Osteocyte (in vitro differentiated cells): Measurements from ENCODE around the gene CFAP61. TPM values are rescaled to one million over a fixed set of nuclear protein-coding genes. Genes with fewer than 3 reads are reported as not detected.

Experiments used
- DNase-seq: peaks from one replicate; pipeline ENCODE4 v3.0.0; 2021; ENCODE audit warnings: mixed read lengths; ENCODE audit not compliant: unreplicated experiment; ENCODE audit errors: extremely low spot score
- H3K27ac Mint-ChIP-seq: one replicate; pipeline ENCODE4 v1.8.0; 2021; ENCODE audit warnings: mild to moderate bottlenecking, mixed read lengths; ENCODE audit not compliant: unreplicated experiment
- H3K27me3 Mint-ChIP-seq: one replicate; pipeline ENCODE4 v1.8.0; 2021; ENCODE audit warnings: mixed read lengths; ENCODE audit not compliant: unreplicated experiment
- H3K36me3 Mint-ChIP-seq: one replicate; pipeline ENCODE4 v1.8.0; 2021; ENCODE audit warnings: mixed read lengths; ENCODE audit not compliant: unreplicated experiment
- H3K4me1 Mint-ChIP-seq: one replicate; pipeline ENCODE4 v1.8.0; 2021; ENCODE audit warnings: mixed read lengths; ENCODE audit not compliant: unreplicated experiment
- H3K4me3 Mint-ChIP-seq: one replicate; pipeline ENCODE4 v1.8.0; 2021; ENCODE audit warnings: mild to moderate bottlenecking, moderate library complexity, mixed read lengths; ENCODE audit not compliant: unreplicated experiment
- H3K9me3 Mint-ChIP-seq: one replicate; pipeline ENCODE4 v1.8.0; 2021; ENCODE audit warnings: mixed read lengths; ENCODE audit not compliant: unreplicated experiment
- total RNA-seq: library from RNA; stranded (reverse); gene quantifications from 2 replicates; pipeline ENCODE4 v1.2.1, GENCODE V29; 2021
- TF ChIP-seq, protein P1 (sequence below): fragments of 200-600 bp; sonication (generic); IDR thresholded peaks from 2 replicates; pipeline ENCODE4 v1.5.0; 2021; ENCODE audit warnings: antibody characterized with exemption, mild to moderate bottlenecking, moderate library complexity

The CFAP61 gene
- total RNA-seq, 1 donor from 2014 or later, result not detected

DNA sequence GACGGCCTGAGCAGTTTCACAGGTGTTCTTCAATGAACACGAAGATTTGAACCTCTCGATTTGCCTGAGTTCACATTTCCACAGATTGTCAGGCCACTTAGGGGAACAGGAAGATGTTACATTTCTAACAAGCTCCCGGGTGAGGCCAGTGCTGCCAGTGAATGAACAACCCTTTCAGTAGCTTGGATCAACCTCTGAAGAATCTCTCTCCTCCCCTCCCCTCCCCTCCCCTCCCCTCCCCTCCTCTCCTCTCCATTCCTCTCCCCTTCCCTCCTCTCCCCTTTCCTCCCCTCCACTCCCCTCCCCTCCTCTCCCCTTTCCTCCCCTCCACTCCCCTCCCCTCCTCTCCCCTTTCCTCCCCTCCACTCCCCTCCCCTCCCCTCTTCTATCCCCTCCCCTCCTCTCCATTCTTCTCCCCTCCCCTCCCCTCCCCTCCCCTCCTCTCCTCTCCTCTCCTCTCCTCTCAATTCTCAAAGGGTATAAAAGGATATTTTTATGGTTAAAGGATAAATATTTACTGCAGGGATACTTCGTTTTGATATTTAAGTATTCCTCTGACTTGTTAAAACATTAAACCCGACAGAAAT is 201.5 kb downstream of the CFAP61 start:
- DNase-seq, result no peak
- Mint-ChIP-seq H3K27me3 (no peaks in the 10 kb centered on the region), H3K27ac (no peak overlapping the region), H3K9me3 (no peaks in the 10 kb centered on the region), H3K4me3 (no peak overlapping the region), H3K36me3 (no peaks in the 10 kb centered on the region), H3K4me1 (no peaks in the 10 kb centered on the region)
- TF ChIP-seq, protein P1, sequence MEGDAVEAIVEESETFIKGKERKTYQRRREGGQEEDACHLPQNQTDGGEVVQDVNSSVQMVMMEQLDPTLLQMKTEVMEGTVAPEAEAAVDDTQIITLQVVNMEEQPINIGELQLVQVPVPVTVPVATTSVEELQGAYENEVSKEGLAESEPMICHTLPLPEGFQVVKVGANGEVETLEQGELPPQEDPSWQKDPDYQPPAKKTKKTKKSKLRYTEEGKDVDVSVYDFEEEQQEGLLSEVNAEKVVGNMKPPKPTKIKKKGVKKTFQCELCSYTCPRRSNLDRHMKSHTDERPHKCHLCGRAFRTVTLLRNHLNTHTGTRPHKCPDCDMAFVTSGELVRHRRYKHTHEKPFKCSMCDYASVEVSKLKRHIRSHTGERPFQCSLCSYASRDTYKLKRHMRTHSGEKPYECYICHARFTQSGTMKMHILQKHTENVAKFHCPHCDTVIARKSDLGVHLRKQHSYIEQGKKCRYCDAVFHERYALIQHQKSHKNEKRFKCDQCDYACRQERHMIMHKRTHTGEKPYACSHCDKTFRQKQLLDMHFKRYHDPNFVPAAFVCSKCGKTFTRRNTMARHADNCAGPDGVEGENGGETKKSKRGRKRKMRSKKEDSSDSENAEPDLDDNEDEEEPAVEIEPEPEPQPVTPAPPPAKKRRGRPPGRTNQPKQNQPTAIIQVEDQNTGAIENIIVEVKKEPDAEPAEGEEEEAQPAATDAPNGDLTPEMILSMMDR, result no peak

DNA sequence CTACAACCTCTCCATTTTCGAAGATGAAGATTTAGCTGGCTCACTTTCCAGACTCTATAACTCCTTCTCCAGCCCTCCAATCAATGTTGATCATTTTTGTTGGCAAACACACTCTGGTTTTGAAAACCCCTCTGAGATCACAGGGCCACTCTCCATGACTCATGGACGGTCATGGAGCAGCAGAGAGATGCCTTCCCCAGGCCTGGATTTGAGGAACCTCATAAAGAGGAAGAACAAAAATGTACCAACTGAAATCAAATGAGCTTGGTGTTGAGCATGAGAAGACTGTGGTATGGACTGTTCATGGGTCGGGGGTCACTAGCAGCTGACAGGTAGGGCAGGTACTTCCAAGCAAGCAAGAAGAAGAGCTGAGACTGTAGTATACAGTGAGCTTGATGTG is 202.8 kb downstream of the CFAP61 start:
- Mint-ChIP-seq H3K9me3 (no peaks in the 10 kb centered on the region), H3K27ac (no peak overlapping the region), H3K36me3 (no peaks in the 10 kb centered on the region), H3K27me3 (no peaks in the 10 kb centered on the region), H3K4me3 (no peak overlapping the region), H3K4me1 (no peaks in the 10 kb centered on the region)
- TF ChIP-seq, protein P1, result no peak
- DNase-seq, result no peak

DNA sequence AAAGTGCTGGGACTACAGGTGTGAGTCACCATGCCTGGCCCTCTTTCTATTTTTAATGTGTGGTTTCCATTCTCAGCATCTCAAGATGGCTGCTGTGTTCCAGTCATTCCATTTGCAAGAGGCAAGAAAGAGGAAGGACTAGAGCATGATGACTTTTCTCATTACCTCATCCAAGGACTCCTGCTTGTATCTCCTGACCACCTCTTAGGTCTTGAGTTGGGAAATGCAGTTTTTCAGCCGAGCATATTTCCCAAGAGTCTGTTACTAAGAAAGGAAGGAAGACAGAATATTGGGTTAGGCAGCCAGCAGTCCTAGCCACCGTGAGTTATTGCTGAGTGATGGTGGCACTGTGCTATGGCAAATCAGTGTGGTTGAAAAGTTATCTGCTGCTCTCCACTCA is 207.2 kb downstream of the CFAP61 start:
- no peaks in the 10 kb centered on the region for H3K4me1 Mint-ChIP-seq

DNA sequence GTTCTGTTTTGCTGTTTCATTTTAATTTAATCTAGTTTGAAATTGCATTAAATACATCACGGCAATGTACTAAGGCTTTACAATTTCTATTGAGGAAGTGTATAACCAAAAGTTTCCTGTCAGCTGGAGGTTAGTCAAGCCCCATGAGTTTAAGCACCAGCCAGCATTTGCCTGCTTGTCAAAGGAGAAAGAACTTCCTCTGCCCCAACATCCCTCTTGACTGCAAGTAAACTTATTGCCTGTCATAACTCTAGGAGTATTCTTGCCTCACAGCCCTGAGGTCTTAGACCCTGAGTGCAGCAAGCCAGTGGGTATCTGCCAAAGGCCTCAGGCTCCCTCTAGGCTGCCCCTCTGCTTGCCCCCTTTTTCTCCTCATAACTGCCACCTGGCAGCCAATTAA is 208.8 kb downstream of the CFAP61 start:
- no peak overlapping the region for H3K27ac Mint-ChIP-seq
- no peaks in the 10 kb centered on the region for H3K4me1 Mint-ChIP-seq
- no peaks in the 10 kb centered on the region for H3K36me3 Mint-ChIP-seq
- no peaks in the 10 kb centered on the region for H3K27me3 Mint-ChIP-seq
- TF ChIP-seq, protein P1, result no peak
- H3K4me3 Mint-ChIP-seq, result no peak overlapping the region
- DNase-seq, result no peak
- H3K9me3 Mint-ChIP-seq, result no peaks in the 10 kb centered on the region

More for the DNA sequence above, 207.2 kb downstream of the CFAP61 start:
- DNase-seq, result no peak
- Mint-ChIP-seq H3K4me3 (no peak overlapping the region), H3K27me3 (no peaks in the 10 kb centered on the region), H3K36me3 (no peaks in the 10 kb centered on the region), H3K27ac (no peak overlapping the region), H3K9me3 (no peaks in the 10 kb centered on the region)
- TF ChIP-seq, protein P1, result no peak

DNA sequence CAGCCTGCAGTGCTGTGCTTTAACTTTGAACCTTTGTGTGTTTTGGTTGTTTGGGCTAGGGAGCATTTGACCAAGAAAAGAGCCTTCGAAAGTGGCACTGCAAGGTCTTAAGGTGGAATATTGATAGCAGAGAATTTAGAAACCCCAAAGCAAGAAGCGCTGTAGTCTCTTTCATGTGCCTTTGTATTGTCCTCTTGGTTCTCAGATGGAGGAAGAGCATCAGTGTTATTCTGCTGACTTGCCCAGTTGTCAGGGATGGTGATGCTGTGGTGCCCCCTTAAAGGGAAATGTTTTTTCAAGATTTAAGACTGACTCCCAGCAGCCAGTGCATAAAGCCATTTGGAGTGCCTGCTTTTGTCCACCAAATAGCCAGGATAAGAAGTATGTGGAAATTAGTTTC is 212.9 kb downstream of the CFAP61 start:
- no peaks in the 10 kb centered on the region for H3K9me3 Mint-ChIP-seq
- H3K27ac Mint-ChIP-seq, result no peak overlapping the region
- TF ChIP-seq, protein P1, result no peak
- H3K4me1 Mint-ChIP-seq, result no peaks in the 10 kb centered on the region
- no peak for DNase-seq
- H3K4me3 Mint-ChIP-seq, result no peak overlapping the region
- no peaks in the 10 kb centered on the region for H3K27me3 Mint-ChIP-seq
- H3K36me3 Mint-ChIP-seq, result no peaks in the 10 kb centered on the region
